Liver (tissue), 9 donors: ENCODE data around the gene LMBRD1. TPM values are rescaled to one million over a fixed set of nuclear protein-coding genes. Genes with fewer than 3 reads are reported as not detected.

Experiments used
- DNase-seq: peaks from one replicate; pipeline ENCODE4 v3.0.0-alpha.2; 2017; ENCODE audit warnings: low spot score
- H3K27ac ChIP-seq, 2 donors: one replicate each; pipeline ENCODE4 v1.7.0; 2013; ENCODE audit warnings: inconsistent platforms in 2 of 2, low read length in 2 of 2, control low read depth in 1 of 2, low read depth in 1 of 2, mild to moderate bottlenecking in 1 of 2
- H3K27me3 ChIP-seq, 4 donors: one replicate each; pipeline versions ENCODE4 v1.6.1 to v1.7.0; 2013; ENCODE audit warnings: low read length in 3 of 4, inconsistent platforms in 1 of 4, mild to moderate bottlenecking in 1 of 4, moderate library complexity in 1 of 4; ENCODE audit not compliant: control insufficient read depth in 4 of 4, insufficient read depth in 4 of 4
- H3K36me3 ChIP-seq, 4 donors: one replicate each; pipeline versions ENCODE4 v1.6.1 to v1.7.0; 2013; ENCODE audit warnings: low read length in 3 of 4, mild to moderate bottlenecking in 3 of 4, low read depth in 1 of 4, moderate library complexity in 1 of 4; ENCODE audit not compliant: control insufficient read depth in 4 of 4, insufficient read depth in 3 of 4
- H3K4me1 ChIP-seq, 4 donors: one replicate each; pipeline versions ENCODE4 v1.6.1 to v1.7.0; 2013; ENCODE audit warnings: low read length in 3 of 4, mild to moderate bottlenecking in 3 of 4, moderate library complexity in 1 of 4; ENCODE audit not compliant: control insufficient read depth in 4 of 4, insufficient read depth in 4 of 4
- H3K4me3 ChIP-seq, 3 donors: one replicate each; pipeline versions ENCODE4 v1.6.1 to v1.7.0; 2013; ENCODE audit warnings: low read length in 3 of 3, control low read depth in 1 of 3, low read depth in 1 of 3, mild to moderate bottlenecking in 1 of 3
- H3K9ac ChIP-seq, 2 donors: one replicate each; pipeline ENCODE4 v1.7.0; 2013; ENCODE audit warnings: low read length in 2 of 2, mild to moderate bottlenecking in 2 of 2, moderate library complexity in 2 of 2, control low read depth in 1 of 2, low read depth in 1 of 2
- H3K9me3 ChIP-seq, 4 donors: one replicate each; pipeline versions ENCODE4 v1.6.1 to v1.7.0; 2013; ENCODE audit warnings: low read length in 3 of 4; ENCODE audit not compliant: control insufficient read depth in 4 of 4
- CTCF ChIP-seq: fragments of 150-350 bp; IDR thresholded peaks from 2 replicates; pipeline ENCODE4 v1.5.1; 2017; ENCODE audit warnings: improper control_type of control experiment, low read depth, low read length; ENCODE audit not compliant: missing input control
- FOXA1 ChIP-seq: IDR thresholded peaks from 2 replicates; pipeline ENCODE4 v1.6.1; 2016; ENCODE audit warnings: antibody characterized with exemption
- FOXA2 ChIP-seq: IDR thresholded peaks from 2 replicates; pipeline ENCODE4 v1.6.1; 2016; ENCODE audit warnings: antibody characterized with exemption
- GABPA ChIP-seq, 2 donors: IDR thresholded peaks in 1 of 2; conservative IDR thresholded peaks in 1 of 2; 2 replicates each; pipeline ENCODE4 v1.6.1; 2016; ENCODE audit warnings: antibody characterized with exemption in 2 of 2, mild to moderate bottlenecking in 1 of 2, moderate library complexity in 1 of 2
- HNF4A ChIP-seq, 2 donors: conservative IDR thresholded peaks; 2 replicates each; pipeline ENCODE4 v1.6.1; 2016; ENCODE audit warnings: antibody characterized with exemption in 2 of 2, mild to moderate bottlenecking in 2 of 2
- HNF4G ChIP-seq: IDR thresholded peaks from 2 replicates; pipeline ENCODE4 v1.6.1; 2016; ENCODE audit warnings: antibody characterized with exemption
- JUND ChIP-seq, 2 donors: IDR thresholded peaks; 2 replicates each; pipeline ENCODE4 v1.6.1; 2016; ENCODE audit warnings: antibody characterized with exemption in 2 of 2
- MAX ChIP-seq: IDR thresholded peaks from 2 replicates; pipeline ENCODE4 v1.6.1; 2016; ENCODE audit warnings: antibody characterized with exemption
- NR2F2 ChIP-seq: IDR thresholded peaks from 2 replicates; pipeline ENCODE4 v1.6.1; 2016; ENCODE audit warnings: antibody characterized with exemption
- RAD21 ChIP-seq, 2 donors: IDR thresholded peaks; 2 replicates each; pipeline ENCODE4 v1.6.1; 2016; ENCODE audit warnings: antibody characterized with exemption in 2 of 2, mild to moderate bottlenecking in 2 of 2
- RXRA ChIP-seq, 2 donors: IDR thresholded peaks; 2 replicates each; pipeline ENCODE4 v1.6.1; 2017 to 2018; ENCODE audit warnings: antibody characterized with exemption in 2 of 2, mild to moderate bottlenecking in 1 of 2
- SP1 ChIP-seq: IDR thresholded peaks from 2 replicates; pipeline ENCODE4 v1.6.1; 2018; ENCODE audit warnings: antibody characterized with exemption, mild to moderate bottlenecking
- TAF1 ChIP-seq: conservative IDR thresholded peaks from 2 replicates; pipeline ENCODE4 v1.6.1; 2016; ENCODE audit warnings: antibody characterized with exemption, mild to moderate bottlenecking
- YY1 ChIP-seq: IDR thresholded peaks from 2 replicates; pipeline ENCODE4 v1.6.1; 2016; ENCODE audit warnings: antibody characterized with exemption, mild to moderate bottlenecking
- ZBTB33 ChIP-seq: IDR thresholded peaks from 2 replicates; pipeline ENCODE4 v1.6.1; 2016; ENCODE audit warnings: antibody characterized with exemption
- WGBS: extraction: QIAGEN DNeasy Blood & Tissue Kit; methylation state at CpG from one replicate; pipeline ENCODE4 v1.1.7; 2013; 5-methylcytosine and 5-hydroxymethylcytosine counted together
- polyA plus RNA-seq, 2 donors: library from polyadenylated mRNA; stranded (reverse) in 1 of 2; unstranded in 1 of 2; fragments of 200-250 nt in 1 of 2; fragments of >200 nt in 1 of 2; fragmentation: Nextera tagmentation in 1 of 2; extraction: Ambion mirVana in 1 of 2; gene quantifications; one replicate each; pipeline versions ENCODE4 v1.2.1 to v1.2.3, GENCODE V29; 2013 to 2015
- total RNA-seq, 2 donors: library from RNA; depleted of rRNA; stranded (reverse); fragments of >200 nt; gene quantifications; one replicate each; pipeline ENCODE4 v1.2.3, GENCODE V29; 2014
- TF ChIP-seq, protein P1 (sequence below): IDR thresholded peaks from 2 replicates; pipeline ENCODE4 v1.6.1; 2016; ENCODE audit warnings: antibody characterized with exemption
- TF ChIP-seq, protein P2 (sequence below): IDR thresholded peaks from 2 replicates; pipeline ENCODE4 v1.6.1; 2016; ENCODE audit warnings: antibody characterized with exemption, mild to moderate bottlenecking
- donor health status: healthy.
- donor health status: healthy.
- donor health status: healthy.
- donor health status: healthy.
- donor health status: healthy.

Gene LMBRD1
- total and polyA plus RNA-seq, 4 donors: 33.2 to 54.5 (median 43.3) TPM

DNA sequence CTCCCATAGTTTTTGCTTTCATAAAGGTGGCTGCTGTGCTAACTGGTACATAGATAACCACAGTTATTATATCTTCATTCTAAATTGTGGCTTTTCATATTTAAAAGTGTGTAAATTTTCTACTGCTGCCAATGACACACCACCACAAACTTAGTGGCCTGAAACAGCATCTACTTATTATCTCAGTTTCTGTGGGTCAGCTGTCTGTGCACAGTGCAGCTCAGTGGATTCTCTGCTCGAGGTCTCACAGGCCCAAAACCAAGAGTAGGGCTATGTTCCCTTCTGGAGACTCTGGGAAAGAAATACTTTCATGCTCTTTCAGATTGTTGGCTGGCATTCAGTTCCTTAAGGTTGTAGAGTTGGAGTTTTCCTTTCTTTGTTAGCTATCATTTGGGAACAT is 90.1 kb downstream of the LMBRD1 start:
- no peak overlapping the region for H3K9ac ChIP-seq
- no peaks in the 10 kb centered on the region for H3K9me3 ChIP-seq
- H3K4me1 ChIP-seq: no peaks in the 10 kb centered on the region
- H3K27me3 ChIP-seq: no peaks in the 10 kb centered on the region
- peaks cover 0 to 11% (median 7%) of the 10 kb centered on the region in 4 donors for H3K36me3 ChIP-seq
- TF ChIP-seq GABPA (IDR thresholded peaks at IDR 0.05 in 1 of 2, conservative IDR thresholded peaks at IDR 0.05 in 1 of 2): no peak
- no peak for TF ChIP-seq TAF1
- no peak for TF ChIP-seq NR2F2
- no peak for TF ChIP-seq ZBTB33
- TF ChIP-seq RAD21 (IDR thresholded peaks at IDR 0.05): no peak
- no peak for TF ChIP-seq MAX
- no peak for TF ChIP-seq HNF4G
- no peak overlapping the region for H3K27ac ChIP-seq
- 97% methylated on average over 1 of the region's 1 CpG for WGBS
- no peak for DNase-seq
- no peak overlapping the region for H3K4me3 ChIP-seq

DNA sequence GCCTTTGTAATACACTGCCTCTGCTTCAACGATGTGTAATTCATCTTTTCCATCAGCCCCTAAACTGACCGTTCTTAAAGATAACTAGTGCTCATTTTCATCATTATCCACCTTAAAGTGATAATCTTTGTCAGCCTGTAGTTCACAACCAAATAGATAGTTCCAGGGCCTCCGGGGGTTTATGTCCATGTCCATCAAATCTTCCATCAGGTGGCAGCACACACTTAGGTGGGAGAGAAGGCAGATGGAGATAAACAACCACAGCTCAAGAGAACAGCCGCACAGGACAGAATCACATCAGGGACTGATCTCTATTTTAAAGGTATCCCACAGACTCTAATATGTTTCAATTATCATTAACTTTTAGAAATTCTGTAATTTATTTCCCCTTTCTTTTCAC is 90.9 kb downstream of the LMBRD1 start:
- WGBS: 94% methylated on average over 4 of the region's 4 CpGs
- TF ChIP-seq ZBTB33 (no peak), SP1 (no peak), RXRA (IDR thresholded peaks at IDR 0.05) (no peak), FOXA2 (no peak), FOXA1 (no peak), GABPA (IDR thresholded peaks at IDR 0.05 in 1 of 2, conservative IDR thresholded peaks at IDR 0.05 in 1 of 2) (no peak), YY1 (no peak), JUND (IDR thresholded peaks at IDR 0.05) (no peak), RAD21 (IDR thresholded peaks at IDR 0.05) (no peak), NR2F2 (no peak), HNF4G (no peak), HNF4A (conservative IDR thresholded peaks at IDR 0.05) (no peak), CTCF (no peak), MAX (no peak), TAF1 (no peak)
- TF ChIP-seq, protein P1, sequence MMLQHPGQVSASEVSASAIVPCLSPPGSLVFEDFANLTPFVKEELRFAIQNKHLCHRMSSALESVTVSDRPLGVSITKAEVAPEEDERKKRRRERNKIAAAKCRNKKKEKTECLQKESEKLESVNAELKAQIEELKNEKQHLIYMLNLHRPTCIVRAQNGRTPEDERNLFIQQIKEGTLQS: no peak
- TF ChIP-seq, protein P2, sequence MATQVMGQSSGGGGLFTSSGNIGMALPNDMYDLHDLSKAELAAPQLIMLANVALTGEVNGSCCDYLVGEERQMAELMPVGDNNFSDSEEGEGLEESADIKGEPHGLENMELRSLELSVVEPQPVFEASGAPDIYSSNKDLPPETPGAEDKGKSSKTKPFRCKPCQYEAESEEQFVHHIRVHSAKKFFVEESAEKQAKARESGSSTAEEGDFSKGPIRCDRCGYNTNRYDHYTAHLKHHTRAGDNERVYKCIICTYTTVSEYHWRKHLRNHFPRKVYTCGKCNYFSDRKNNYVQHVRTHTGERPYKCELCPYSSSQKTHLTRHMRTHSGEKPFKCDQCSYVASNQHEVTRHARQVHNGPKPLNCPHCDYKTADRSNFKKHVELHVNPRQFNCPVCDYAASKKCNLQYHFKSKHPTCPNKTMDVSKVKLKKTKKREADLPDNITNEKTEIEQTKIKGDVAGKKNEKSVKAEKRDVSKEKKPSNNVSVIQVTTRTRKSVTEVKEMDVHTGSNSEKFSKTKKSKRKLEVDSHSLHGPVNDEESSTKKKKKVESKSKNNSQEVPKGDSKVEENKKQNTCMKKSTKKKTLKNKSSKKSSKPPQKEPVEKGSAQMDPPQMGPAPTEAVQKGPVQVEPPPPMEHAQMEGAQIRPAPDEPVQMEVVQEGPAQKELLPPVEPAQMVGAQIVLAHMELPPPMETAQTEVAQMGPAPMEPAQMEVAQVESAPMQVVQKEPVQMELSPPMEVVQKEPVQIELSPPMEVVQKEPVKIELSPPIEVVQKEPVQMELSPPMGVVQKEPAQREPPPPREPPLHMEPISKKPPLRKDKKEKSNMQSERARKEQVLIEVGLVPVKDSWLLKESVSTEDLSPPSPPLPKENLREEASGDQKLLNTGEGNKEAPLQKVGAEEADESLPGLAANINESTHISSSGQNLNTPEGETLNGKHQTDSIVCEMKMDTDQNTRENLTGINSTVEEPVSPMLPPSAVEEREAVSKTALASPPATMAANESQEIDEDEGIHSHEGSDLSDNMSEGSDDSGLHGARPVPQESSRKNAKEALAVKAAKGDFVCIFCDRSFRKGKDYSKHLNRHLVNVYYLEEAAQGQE: no peak
- Histone ChIP-seq H3K4me3 (no peak overlapping the region), H3K36me3 (peaks cover 0 to 11% (median 6%) of the 10 kb centered on the region in 4 donors), H3K4me1 (no peaks in the 10 kb centered on the region), H3K9ac (no peak overlapping the region), H3K27ac (no peak overlapping the region), H3K27me3 (no peaks in the 10 kb centered on the region), H3K9me3 (no peaks in the 10 kb centered on the region)
- DNase-seq: no peak
